NCI-H524 treated with DMSO at 0.1 percent for 48 hours (cell line): ENCODE measurements around the gene BCKDHB.

ENCODE experiments used
- DNase-seq: peaks from one replicate; lab custom pipeline; 2025; lab: John Stamatoyannopoulos, UW

BCKDHB gene

GRCh38 chr6:80151635-80152034, 45.2 kb downstream of the BCKDHB start:
- DNase-seq: no peak

GRCh38 chr6:80154160-80154559, 47.7 kb downstream of the BCKDHB start:
- no peak for DNase-seq

GRCh38 chr6:80156221-80156620, 49.8 kb downstream of the BCKDHB start:
- DNase-seq: no peak

- DNase-seq: no peak
Observed at GRCh38 chr6:80158478-80158989, 52.1 kb downstream of the BCKDHB start.

GRCh38 chr6:80161434-80161833, 55.0 kb downstream of the BCKDHB start:
- no peak for DNase-seq

GRCh38 chr6:80163754-80164187, 57.3 kb downstream of the BCKDHB start:
- no peak for DNase-seq

- DNase-seq: no peak
Observed at GRCh38 chr6:80165143-80165542, 58.7 kb downstream of the BCKDHB start.

GRCh38 chr6:80165819-80166218, 59.3 kb downstream of the BCKDHB start:
- DNase-seq: no peak

- DNase-seq: no peak
Observed at GRCh38 chr6:80170433-80170832, 64.0 kb downstream of the BCKDHB start.

GRCh38 chr6:80173411-80173810, 66.9 kb downstream of the BCKDHB start:
- no peak for DNase-seq

- no peak for DNase-seq
Observed at GRCh38 chr6:80174900-80175572, 68.6 kb downstream of the BCKDHB start.

- DNase-seq: no peak
Observed at GRCh38 chr6:80179695-80180094, 73.2 kb downstream of the BCKDHB start.

GRCh38 chr6:80181352-80182081, 75.0 kb downstream of the BCKDHB start:
- no peak for DNase-seq

GRCh38 chr6:80182308-80182707, 75.8 kb downstream of the BCKDHB start:
- DNase-seq: no peak

GRCh38 chr6:80183019-80183795, 76.7 kb downstream of the BCKDHB start:
- DNase-seq: no peak

GRCh38 chr6:80185492-80185891, 79.0 kb downstream of the BCKDHB start:
- no peak for DNase-seq

GRCh38 chr6:80186082-80186481, 79.6 kb downstream of the BCKDHB start:
- DNase-seq: no peak

GRCh38 chr6:80196906-80197305, 90.4 kb downstream of the BCKDHB start:
- no peak for DNase-seq

GRCh38 chr6:80197474-80197873, 91.0 kb downstream of the BCKDHB start:
- no peak for DNase-seq

GRCh38 chr6:80197986-80198385, 91.5 kb downstream of the BCKDHB start:
- no peak for DNase-seq

GRCh38 chr6:80203283-80203682, 96.8 kb downstream of the BCKDHB start:
- DNase-seq: no peak

GRCh38 chr6:80205404-80205803, 98.9 kb downstream of the BCKDHB start:
- no peak for DNase-seq

- no peak for DNase-seq
Observed at GRCh38 chr6:80206758-80207157, 100.3 kb downstream of the BCKDHB start.
